Measurements from ENCODE around the gene PRAC1.

- TF ChIP-seq CTCF (IDR thresholded peaks at IDR 0.05; ENCODE audit: low read length) (no peak), EZH2phosphoT487 (IDR thresholded peaks at IDR 0.05; ENCODE audit: low read length) (no peak), EZH2 (optimal IDR thresholded peaks at IDR 0.05; ENCODE audit: low read depth, low read length) (no peak)
Observed at GRCh38 chr17:48737330-48738043, 15.2 kb upstream of the PRAC1 start.
